A549 (cell line): Measurements from ENCODE around the gene NOC4L. TPM values are rescaled to one million over a fixed set of nuclear protein-coding genes. Genes with fewer than 3 reads are reported as not detected.

Experiments
- ATAC-seq, 2 experiments: fragments of 200-7000 bp in 1 of 2; fragments of >200 bp in 1 of 2; cut with Nextera tagmentation in 1 of 2; cut with Tn5 transposase in 1 of 2; 3 replicates each; pipeline versions ENCODE4 v1.8.0 to v1.9.1; 2018 to 2020; ENCODE audit warnings: mild to moderate bottlenecking in 1 of 2, moderate library complexity in 1 of 2
- CTCF ChIA-PET: fragments of 300-600 bp; sonication (Branson Sonifier 250); formaldehyde crosslinking; extraction: SDS; loops from one replicate; lab custom pipeline; 2021; ENCODE audit warnings: antibody characterized with exemption, inconsistent platforms; lab: Yijun Ruan, JAX
- POLR2A ChIA-PET: fragments of 350-600 bp; formaldehyde crosslinking; extraction: SDS; loops from one replicate; lab custom pipeline; 2021; ENCODE audit warnings: antibody characterized with exemption, inconsistent platforms; lab: Yijun Ruan, JAX
- DNase-seq, 2 experiments: peaks; one replicate each; pipeline versions ENCODE4 v3.0.0 to v3.0.0-alpha.2; 2011 to 2016; ENCODE audit warnings: low read depth in 1 of 2, low spot score in 1 of 2
- FAIRE-seq: peaks from 2 replicates; lab custom pipeline; 2011; peaks lifted over from hg19 to GRCh38; lab: Jason Lieb, UNC
- H3K27ac ChIP-seq, 2 experiments: fragments of >200 bp; sonication (Bioruptor Twin); formaldehyde crosslinking; 3 replicates each; pipeline ENCODE4 v1.5.1; 2016 to 2017
- H3K4me1 ChIP-seq: fragments of >200 bp; sonication (Bioruptor Twin); formaldehyde crosslinking; 3 replicates; pipeline ENCODE4 v1.6.1; 2016
- H3K4me2 ChIP-seq: fragments of >200 bp; sonication (Bioruptor Twin); formaldehyde crosslinking; 3 replicates; pipeline ENCODE4 v1.6.1; 2016
- H3K4me3 ChIP-seq: fragments of >200 bp; sonication (Bioruptor Twin); formaldehyde crosslinking; 3 replicates; pipeline ENCODE4 v1.5.1; 2016
- H3K9me3 ChIP-seq: fragments of >200 bp; sonication (Bioruptor Twin); formaldehyde crosslinking; 3 replicates; pipeline ENCODE4 v1.6.1; 2016
- CEBPB ChIP-seq, 2 experiments: fragments of >200 bp in 1 of 2; sonication (Bioruptor Twin) in 1 of 2; formaldehyde crosslinking in 1 of 2; IDR thresholded peaks; 2 replicates each; pipeline ENCODE4 v1.6.1; 2012 to 2016
- CHD2 ChIP-seq: fragments of 150-350 bp; IDR thresholded peaks from 2 replicates; pipeline ENCODE4 v1.6.1; 2014; ENCODE audit warnings: low read length; ENCODE audit not compliant: partially characterized antibody
- EHF ChIP-seq: fragments of 250-450 bp; sonication (Bioruptor Pico); IDR thresholded peaks from 2 replicates; pipeline ENCODE4 v1.5.0; 2020; ENCODE audit warnings: mild to moderate bottlenecking
- EP300 ChIP-seq, 2 experiments: fragments of >200 bp; sonication (Bioruptor Twin); formaldehyde crosslinking; IDR thresholded peaks; 2 replicates in 1 of 2; 3 replicates in 1 of 2; pipeline ENCODE4 v1.6.1; 2016 to 2017
- ESRRA ChIP-seq: fragments of 150-350 bp; IDR thresholded peaks from 2 replicates; pipeline ENCODE4 v1.6.1; 2014; ENCODE audit warnings: mild to moderate bottlenecking, low read length, borderline replicate concordance
- FOSL2 ChIP-seq, 2 experiments: fragments of 450-650 bp in 1 of 2; fragments of >200 bp in 1 of 2; sonication (Bioruptor Twin) in 1 of 2; formaldehyde crosslinking; IDR thresholded peaks; 2 replicates each; pipeline versions ENCODE4 v1.5.0 to v1.6.1; 2016 to 2020; ENCODE audit warnings: mild to moderate bottlenecking in 1 of 2, moderate library complexity in 1 of 2
- FOXS1 ChIP-seq: fragments of 250-450 bp; sonication (Bioruptor Pico); IDR thresholded peaks from 2 replicates; pipeline ENCODE4 v1.5.0; 2020; ENCODE audit warnings: mild to moderate bottlenecking, moderate library complexity
- HOXB13 ChIP-seq: fragments of 250-450 bp; sonication (Bioruptor Pico); IDR thresholded peaks from 2 replicates; pipeline ENCODE4 v1.5.0; 2020; ENCODE audit warnings: low read depth, mild to moderate bottlenecking, moderate library complexity
- HOXB5 ChIP-seq: fragments of 250-450 bp; sonication (Bioruptor Pico); IDR thresholded peaks from 2 replicates; pipeline ENCODE4 v1.5.0; 2020; ENCODE audit warnings: mild to moderate bottlenecking, moderate library complexity
- NFE2L2 ChIP-seq: fragments of 150-350 bp; conservative IDR thresholded peaks from 2 replicates; pipeline ENCODE4 v1.6.1; 2014; ENCODE audit warnings: low read length
- NPAS2 ChIP-seq: fragments of 250-450 bp; sonication (Bioruptor Pico); IDR thresholded peaks from 2 replicates; pipeline ENCODE4 v1.8.0; 2022; ENCODE audit warnings: mild to moderate bottlenecking, moderate library complexity, borderline replicate concordance
- NR3C1 ChIP-seq: fragments of >200 bp; sonication (Bioruptor Twin); formaldehyde crosslinking; IDR thresholded peaks from 3 replicates; pipeline ENCODE4 v1.6.1; 2017
- PHF8 ChIP-seq: fragments of 200-600 bp; sonication (generic); IDR thresholded peaks from 2 replicates; pipeline ENCODE4 v1.6.1; 2016; ENCODE audit warnings: low read depth, mild to moderate bottlenecking, antibody characterized with exemption, moderate library complexity, borderline replicate concordance
- POLR2A ChIP-seq: IDR thresholded peaks from 2 replicates; pipeline ENCODE4 v1.6.1; 2012; ENCODE audit warnings: mild to moderate bottlenecking, low read length
- RARB ChIP-seq: fragments of 250-450 bp; sonication (Bioruptor Pico); IDR thresholded peaks from 2 replicates; pipeline ENCODE4 v1.8.0; 2021; ENCODE audit warnings: mild to moderate bottlenecking, moderate library complexity
- TP53 ChIP-seq: fragments of 250-450 bp; sonication (Bioruptor Pico); IDR thresholded peaks from 2 replicates; pipeline ENCODE4 v1.5.0; 2021; ENCODE audit warnings: mild to moderate bottlenecking, moderate library complexity
- ZSCAN20 ChIP-seq: fragments of 250-450 bp; sonication (Bioruptor Pico); IDR thresholded peaks from 2 replicates; pipeline ENCODE4 v1.8.0; 2022; ENCODE audit warnings: mild to moderate bottlenecking, moderate library complexity
- WGBS: methylation state at CpG from one replicate; pipeline ENCODE4 v1.1.6; 2017; ENCODE audit errors: missing lambda C conversion rate; 5-methylcytosine and 5-hydroxymethylcytosine counted together
- polyA plus RNA-seq, 4 experiments: library from polyadenylated mRNA; depleted of rRNA in 3 of 4; stranded (reverse); fragments of >200 nt; fragmentation: RNase III in 1 of 4; extraction: RNeasy Plus Mini Kit Qiagen cat#74134 plus additional on column Dnase treatment in 1 of 4; gene quantifications; 2 replicates in 3 of 4; 3 replicates in 1 of 4; pipeline ENCODE4 v1.2.3, GENCODE V29; 2011 to 2017
- TF ChIP-seq, protein P1 (sequence below): fragments of 150-350 bp; IDR thresholded peaks from 2 replicates; pipeline ENCODE4 v1.6.1; 2014; ENCODE audit warnings: low read depth, mild to moderate bottlenecking, low read length
- TF ChIP-seq, protein P2 (sequence below): fragments of >200 bp; sonication (Bioruptor Twin); formaldehyde crosslinking; IDR thresholded peaks from 3 replicates; pipeline ENCODE4 v1.6.1; 2016
- TF ChIP-seq, protein P3 (sequence below): IDR thresholded peaks from 2 replicates; pipeline ENCODE4 v1.6.1; 2012
- TF ChIP-seq, protein P4 (sequence below): fragments of 250-450 bp; sonication (Bioruptor Pico); IDR thresholded peaks from 2 replicates; pipeline ENCODE4 v1.5.0; 2021; ENCODE audit warnings: mild to moderate bottlenecking, moderate library complexity, borderline replicate concordance

The NOC4L gene
- polyA plus RNA-seq, 2 of the 4 experiments (the other 2 are of a cell fraction), result 12.1 to 34.1 TPM

DNA sequence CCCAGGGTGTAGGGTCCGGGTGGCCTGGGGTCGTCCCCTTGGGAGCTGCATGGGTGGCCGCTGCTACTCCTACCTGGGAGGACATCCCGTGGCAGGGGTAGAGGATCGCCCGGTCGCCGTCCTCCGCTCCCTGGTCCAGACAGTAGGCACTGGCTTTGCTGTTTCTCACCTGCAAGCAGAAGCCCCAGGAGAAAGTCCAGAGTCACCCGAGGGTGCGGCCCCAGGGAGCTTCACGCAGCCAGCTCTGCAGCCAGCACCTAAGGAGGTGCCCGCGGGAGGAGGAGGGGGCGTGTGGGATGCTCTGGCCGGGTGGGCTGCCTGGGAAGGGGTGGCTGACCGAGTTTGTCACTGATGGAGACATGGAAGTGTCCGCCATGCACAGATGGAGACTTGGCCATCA lies 54.8 kb downstream of the NOC4L start:
- CTCF ChIA-PET, result interaction anchor here (0.8 kb wide), 1 partner anchor 8 kb away, joined by 3 read pairs; no protein-coding TSS in a partner anchor
- TF ChIP-seq NPAS2 (CRISPR knock-in tag), result no peak
- TF ChIP-seq, protein P1, sequence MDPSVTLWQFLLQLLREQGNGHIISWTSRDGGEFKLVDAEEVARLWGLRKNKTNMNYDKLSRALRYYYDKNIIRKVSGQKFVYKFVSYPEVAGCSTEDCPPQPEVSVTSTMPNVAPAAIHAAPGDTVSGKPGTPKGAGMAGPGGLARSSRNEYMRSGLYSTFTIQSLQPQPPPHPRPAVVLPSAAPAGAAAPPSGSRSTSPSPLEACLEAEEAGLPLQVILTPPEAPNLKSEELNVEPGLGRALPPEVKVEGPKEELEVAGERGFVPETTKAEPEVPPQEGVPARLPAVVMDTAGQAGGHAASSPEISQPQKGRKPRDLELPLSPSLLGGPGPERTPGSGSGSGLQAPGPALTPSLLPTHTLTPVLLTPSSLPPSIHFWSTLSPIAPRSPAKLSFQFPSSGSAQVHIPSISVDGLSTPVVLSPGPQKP, result no peak
- TF ChIP-seq, all 56 proteins: peak for 0
- peaks cover 8% of the 10 kb centered on the region for H3K9me3 ChIP-seq
- H3K4me3 ChIP-seq, result no peak overlapping the region
- H3K27ac ChIP-seq, result no peak overlapping the region
- 65% methylated on average over 12 of the region's 18 CpGs for WGBS
- no peak for FAIRE-seq
- ATAC-seq, result no peak
- H3K4me2 ChIP-seq, result no peak overlapping the region
- no peak for DNase-seq
- POLR2A ChIA-PET, result no interaction called here
- no peaks in the 10 kb centered on the region for H3K4me1 ChIP-seq

DNA sequence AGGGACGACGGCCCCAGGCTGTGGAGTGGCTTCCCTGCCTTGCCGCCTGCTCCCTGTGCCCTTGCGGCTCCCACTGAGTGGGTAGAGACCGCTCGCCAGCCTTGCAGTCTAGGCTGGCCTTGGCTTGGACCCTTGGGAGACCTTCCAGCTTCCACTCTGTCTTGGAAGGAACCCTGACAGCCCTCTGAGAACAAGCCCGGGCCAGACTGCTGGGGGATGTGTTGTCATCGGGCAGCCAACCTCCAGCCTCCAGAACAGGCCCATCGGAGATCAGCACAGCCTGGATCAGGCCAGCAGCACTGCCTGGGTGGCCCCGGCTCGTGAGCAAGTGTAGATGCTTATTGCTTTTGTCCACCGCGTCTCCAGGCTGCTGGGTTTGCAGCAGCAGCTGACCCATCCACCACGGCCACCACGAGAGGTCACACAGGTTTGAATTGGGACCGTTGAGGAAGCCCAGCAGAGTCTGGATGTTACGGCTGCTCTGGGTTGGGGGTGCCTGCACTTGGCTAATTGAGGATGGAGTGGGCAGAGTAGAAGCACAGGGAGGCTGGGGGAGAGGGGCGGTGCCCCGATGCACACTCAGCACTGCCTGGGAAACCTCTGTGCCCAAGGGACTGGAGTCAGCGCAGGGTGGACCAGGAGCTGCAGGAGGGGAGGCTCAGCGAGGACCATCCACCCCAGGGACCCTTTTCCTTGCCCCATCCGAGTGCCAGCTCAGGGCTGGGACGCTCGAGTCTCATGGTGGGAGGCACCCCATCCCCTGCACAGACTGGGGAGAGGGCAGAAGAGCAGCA lies 55.5 kb downstream of the NOC4L start:
- Histone ChIP-seq H3K9me3 (peaks cover 2% of the 10 kb centered on the region), H3K4me3 (no peak overlapping the region), H3K27ac (no peak overlapping the region), H3K4me1 (no peaks in the 10 kb centered on the region), H3K4me2 (no peak overlapping the region)
- DNase-seq (no peak), FAIRE-seq (no peak), ATAC-seq (peak in 1 of 2 experiments; percentile 10; a peak in 2 of 6 replicates)
- TF ChIP-seq PHF8 (no peak), HOXB5 (CRISPR knock-in tag) (no peak), CHD2 (no peak), ESRRA (no peak), FOSL2 (IDR thresholded peaks at IDR 0.05) (no peak), FOSL2 (CRISPR knock-in tag; IDR thresholded peaks at IDR 0.05) (no peak), CEBPB (IDR thresholded peaks at IDR 0.05) (no peak), RARB (CRISPR knock-in tag) (no peak), HOXB13 (CRISPR knock-in tag) (no peak), TP53 (CRISPR knock-in tag) (no peak), FOXS1 (CRISPR knock-in tag) (no peak), NR3C1 (no peak), NFE2L2 (no peak), POLR2A (no peak), EHF (CRISPR knock-in tag) (no peak), ZSCAN20 (no peak), EP300 (IDR thresholded peaks at IDR 0.05) (no peak)
- TF ChIP-seq, protein P2, sequence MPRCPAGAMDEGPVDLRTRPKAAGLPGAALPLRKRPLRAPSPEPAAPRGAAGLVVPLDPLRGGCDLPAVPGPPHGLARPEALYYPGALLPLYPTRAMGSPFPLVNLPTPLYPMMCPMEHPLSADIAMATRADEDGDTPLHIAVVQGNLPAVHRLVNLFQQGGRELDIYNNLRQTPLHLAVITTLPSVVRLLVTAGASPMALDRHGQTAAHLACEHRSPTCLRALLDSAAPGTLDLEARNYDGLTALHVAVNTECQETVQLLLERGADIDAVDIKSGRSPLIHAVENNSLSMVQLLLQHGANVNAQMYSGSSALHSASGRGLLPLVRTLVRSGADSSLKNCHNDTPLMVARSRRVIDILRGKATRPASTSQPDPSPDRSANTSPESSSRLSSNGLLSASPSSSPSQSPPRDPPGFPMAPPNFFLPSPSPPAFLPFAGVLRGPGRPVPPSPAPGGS, result no peak
- TF ChIP-seq, protein P3, sequence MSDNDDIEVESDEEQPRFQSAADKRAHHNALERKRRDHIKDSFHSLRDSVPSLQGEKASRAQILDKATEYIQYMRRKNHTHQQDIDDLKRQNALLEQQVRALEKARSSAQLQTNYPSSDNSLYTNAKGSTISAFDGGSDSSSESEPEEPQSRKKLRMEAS, result no peak
- TF ChIP-seq, protein P4, sequence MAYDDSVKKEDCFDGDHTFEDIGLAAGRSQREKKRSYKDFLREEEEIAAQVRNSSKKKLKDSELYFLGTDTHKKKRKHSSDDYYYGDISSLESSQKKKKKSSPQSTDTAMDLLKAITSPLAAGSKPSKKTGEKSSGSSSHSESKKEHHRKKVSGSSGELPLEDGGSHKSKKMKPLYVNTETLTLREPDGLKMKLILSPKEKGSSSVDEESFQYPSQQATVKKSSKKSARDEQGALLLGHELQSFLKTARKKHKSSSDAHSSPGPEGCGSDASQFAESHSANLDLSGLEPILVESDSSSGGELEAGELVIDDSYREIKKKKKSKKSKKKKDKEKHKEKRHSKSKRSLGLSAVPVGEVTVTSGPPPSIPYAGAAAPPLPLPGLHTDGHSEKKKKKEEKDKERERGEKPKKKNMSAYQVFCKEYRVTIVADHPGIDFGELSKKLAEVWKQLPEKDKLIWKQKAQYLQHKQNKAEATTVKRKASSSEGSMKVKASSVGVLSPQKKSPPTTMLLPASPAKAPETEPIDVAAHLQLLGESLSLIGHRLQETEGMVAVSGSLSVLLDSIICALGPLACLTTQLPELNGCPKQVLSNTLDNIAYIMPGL (CRISPR knock-in tag), result no peak
- WGBS, result 63% methylated on average over 24 of the region's 24 CpGs
- ChIA-PET CTCF (no interaction called here), POLR2A (no interaction called here)
